HG03280 (cell line): ENCODE data around the gene KRT5.

Experiments used
- ATAC-seq: cut with Tn5 transposase; IDR thresholded peaks from one replicate; pipeline ENCODE4 v1.9.1; 2021; ENCODE audit warnings: mild to moderate bottlenecking, moderate library complexity; ENCODE audit not compliant: unreplicated experiment

Gene KRT5

GRCh38 chr12:52519826-52520662, at the start of gene KRT5:
Gene KRT5 (minus strand): TSS chr12:52520394. CDS start chr12:52520296, 98 bp downstream.
- no peak for ATAC-seq

- ATAC-seq = no peak
Measured at GRCh38 chr12:52568111-52568510, 47.9 kb upstream of the KRT5 start.

GRCh38 chr12:52566847-52567291, 46.7 kb upstream of the KRT5 start:
- ATAC-seq = no peak

GRCh38 chr12:52564582-52564981, 44.4 kb upstream of the KRT5 start:
- ATAC-seq = no peak

- no peak for ATAC-seq
Measured at GRCh38 chr12:52561880-52562449, 41.8 kb upstream of the KRT5 start.

- no peak for ATAC-seq
Measured at GRCh38 chr12:52559979-52560378, 39.8 kb upstream of the KRT5 start.

GRCh38 chr12:52558781-52559445, 38.7 kb upstream of the KRT5 start:
- no peak for ATAC-seq

GRCh38 chr12:52557476-52557875, 37.3 kb upstream of the KRT5 start:
- no peak for ATAC-seq

- no peak for ATAC-seq
Measured at GRCh38 chr12:52555577-52555976, 35.4 kb upstream of the KRT5 start.

- ATAC-seq = no peak
Measured at GRCh38 chr12:52552681-52553195, 32.5 kb upstream of the KRT5 start, which contains the start of gene KRT71. Gene KRT71 (minus strand): TSS chr12:52553145. CDS start chr12:52553077, 68 bp downstream.

- ATAC-seq = no peak
Measured at GRCh38 chr12:52552055-52552454, 31.9 kb upstream of the KRT5 start.

- no peak for ATAC-seq
Measured at GRCh38 chr12:52551216-52551865, 31.1 kb upstream of the KRT5 start.

GRCh38 chr12:52546126-52546525, 25.9 kb upstream of the KRT5 start:
- ATAC-seq = no peak

- ATAC-seq = no peak
Measured at GRCh38 chr12:52543985-52544883, 24.0 kb upstream of the KRT5 start.

GRCh38 chr12:52542785-52543318, 22.7 kb upstream of the KRT5 start:
- ATAC-seq = no peak

GRCh38 chr12:52542157-52542556, 22.0 kb upstream of the KRT5 start:
- ATAC-seq = no peak

- no peak for ATAC-seq
Measured at GRCh38 chr12:52541709-52542108, 21.5 kb upstream of the KRT5 start.

GRCh38 chr12:52540531-52540930, 20.3 kb upstream of the KRT5 start:
- no peak for ATAC-seq

GRCh38 chr12:52539821-52540173, 19.6 kb upstream of the KRT5 start:
- no peak for ATAC-seq
